GM21619 (cell line): Measurements from ENCODE around the gene RGL3.
"Not testable (repeated sequence)": the region's sequence is repeated elsewhere in the genome, so short reads cannot be mapped to it uniquely, and the experiment has no call there.

Experiments used
- ATAC-seq: cut with Tn5 transposase; IDR thresholded peaks from one replicate; pipeline ENCODE4 v1.9.1; 2021; ENCODE audit not compliant: unreplicated experiment

The RGL3 gene

GRCh38 chr19:11448923-11449554, 29.9 kb upstream of the RGL3 start:
- no peak for ATAC-seq

DNA sequence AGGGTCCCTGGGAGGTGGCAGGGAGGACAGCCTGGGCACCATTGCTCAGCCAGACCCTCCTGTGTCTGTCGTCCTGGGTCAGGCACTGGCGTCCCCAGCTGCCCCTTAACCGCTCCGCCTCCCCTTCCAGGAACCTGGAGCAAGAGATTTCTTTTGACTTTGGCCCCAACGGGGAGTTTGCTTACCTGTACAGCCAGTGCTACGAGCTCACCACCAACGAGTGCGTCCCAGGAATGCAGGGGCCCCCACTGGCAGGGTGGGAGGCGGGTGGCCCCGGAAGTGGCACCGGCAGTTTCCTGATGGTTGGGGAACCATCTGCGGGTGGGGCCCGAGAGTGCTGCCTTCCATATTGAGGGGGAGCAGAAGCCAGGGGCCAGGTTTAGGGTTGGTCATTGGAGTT, 29.3 kb upstream of the RGL3 start:
- ATAC-seq = no peak

- ATAC-seq = no peak
These were observed 28.5 kb upstream of the RGL3 start for GRCh38 chr19:11447347-11448262.

GRCh38 chr19:11446652-11447301, 27.7 kb upstream of the RGL3 start:
- ATAC-seq = no peak

- ATAC-seq = no peak
These were observed 27.1 kb upstream of the RGL3 start for GRCh38 chr19:11446271-11446651.

DNA sequence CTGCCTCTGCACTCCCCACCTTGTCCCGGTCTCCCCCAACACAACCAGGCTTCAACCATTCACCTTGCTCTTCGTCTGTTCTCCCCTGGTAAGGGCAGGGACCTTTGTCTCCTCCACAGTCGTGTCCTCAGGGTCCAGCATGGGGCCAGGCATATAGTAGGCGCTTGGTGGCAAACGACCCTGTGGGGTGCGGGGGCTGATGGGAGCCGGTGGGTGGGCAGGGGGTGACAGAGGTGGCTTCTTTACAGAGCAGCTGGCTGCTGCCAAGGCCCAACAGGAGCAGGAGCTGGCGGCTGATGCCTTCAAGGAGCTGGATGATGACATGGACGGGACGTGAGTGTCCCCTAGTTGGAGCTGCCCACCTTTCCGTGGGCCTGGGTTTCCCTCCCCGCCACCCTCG, 26.0 kb upstream of the RGL3 start:
- ATAC-seq = no peak

DNA sequence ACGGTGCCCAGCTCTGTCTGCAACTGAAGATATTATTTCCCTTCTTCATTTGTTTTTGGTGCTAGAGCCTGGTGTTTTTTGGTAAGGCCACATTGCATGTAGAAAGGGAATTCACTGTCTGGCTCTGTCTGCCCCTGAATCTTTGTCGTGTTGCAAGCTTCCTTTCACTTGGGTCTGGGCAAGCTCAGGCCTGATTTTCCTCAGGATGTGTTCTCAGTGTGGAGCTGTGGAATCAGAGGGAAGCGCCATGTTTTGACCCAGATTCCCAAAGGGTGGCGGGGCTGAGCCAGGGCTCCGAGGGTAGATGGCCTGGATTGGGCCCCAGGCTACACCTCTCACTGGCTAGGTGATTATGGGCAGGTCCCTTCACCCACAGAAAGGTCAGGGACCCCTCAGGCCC, 24.9 kb upstream of the RGL3 start:
- no peak for ATAC-seq

- ATAC-seq = no peak
These were observed 18.8 kb upstream of the RGL3 start for GRCh38 chr19:11437955-11438354.

DNA sequence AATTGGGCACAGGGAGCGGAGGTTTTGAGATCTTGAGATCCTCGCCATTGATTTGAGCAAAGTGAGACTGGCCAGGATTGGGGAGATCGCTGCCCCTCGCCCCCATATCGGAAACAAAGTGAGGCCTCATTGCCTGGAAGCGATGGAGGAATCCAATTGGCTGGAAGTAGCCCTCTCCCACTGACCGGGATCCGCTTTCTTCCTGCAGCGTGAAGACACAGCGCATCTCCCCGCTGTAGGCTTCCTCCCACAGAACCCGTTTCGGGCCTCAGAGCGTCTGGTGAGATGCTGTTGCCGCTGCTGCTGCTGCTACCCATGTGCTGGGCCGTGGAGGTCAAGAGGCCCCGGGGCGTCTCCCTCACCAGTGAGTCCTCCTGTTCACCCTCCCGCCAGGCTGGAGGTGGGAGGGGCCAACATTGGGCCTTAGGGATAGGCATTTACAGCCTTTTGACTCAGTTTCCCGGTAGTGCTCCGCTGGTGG, 16.8 kb upstream of the RGL3 start:
- no peak for ATAC-seq

GRCh38 chr19:11435057-11435832, 16.1 kb upstream of the RGL3 start, which contains the start of the genes ODAD3 and PRKCSH:
TSS of gene ODAD3 (minus strand) at chr19:11435121. CDS start at chr19:11435016, 105 bp downstream.
TSS of gene PRKCSH (plus strand) at chr19:11435635. CDS start at chr19:11436118, 483 bp downstream.
- peak; percentile 85 for ATAC-seq

GRCh38 chr19:11434703-11435056, 15.6 kb upstream of the RGL3 start:
- ATAC-seq = peak; percentile 13

DNA sequence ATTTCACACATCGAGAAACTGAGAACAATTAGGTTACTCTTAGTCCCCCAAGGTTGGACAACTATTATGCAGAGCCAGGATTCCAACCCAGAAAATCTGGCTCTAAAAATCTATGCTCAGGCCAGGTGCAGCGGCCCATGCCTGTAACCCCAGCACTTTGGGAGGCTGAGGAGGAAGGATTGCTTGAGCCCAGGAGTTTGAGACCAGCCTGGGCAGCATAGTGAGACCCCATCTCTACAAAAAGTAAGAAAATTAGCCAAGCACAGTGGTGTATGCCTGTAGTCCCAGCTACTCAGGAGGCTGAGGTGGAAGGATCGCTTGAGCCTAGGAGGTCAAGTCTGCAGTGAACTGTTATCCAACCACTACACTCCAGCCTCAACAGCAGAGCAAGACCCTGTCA, 14.4 kb upstream of the RGL3 start:
- not testable (repeated sequence) for ATAC-seq

- no peak for ATAC-seq
These were observed 7.5 kb upstream of the RGL3 start for GRCh38 chr19:11426656-11427055.

DNA sequence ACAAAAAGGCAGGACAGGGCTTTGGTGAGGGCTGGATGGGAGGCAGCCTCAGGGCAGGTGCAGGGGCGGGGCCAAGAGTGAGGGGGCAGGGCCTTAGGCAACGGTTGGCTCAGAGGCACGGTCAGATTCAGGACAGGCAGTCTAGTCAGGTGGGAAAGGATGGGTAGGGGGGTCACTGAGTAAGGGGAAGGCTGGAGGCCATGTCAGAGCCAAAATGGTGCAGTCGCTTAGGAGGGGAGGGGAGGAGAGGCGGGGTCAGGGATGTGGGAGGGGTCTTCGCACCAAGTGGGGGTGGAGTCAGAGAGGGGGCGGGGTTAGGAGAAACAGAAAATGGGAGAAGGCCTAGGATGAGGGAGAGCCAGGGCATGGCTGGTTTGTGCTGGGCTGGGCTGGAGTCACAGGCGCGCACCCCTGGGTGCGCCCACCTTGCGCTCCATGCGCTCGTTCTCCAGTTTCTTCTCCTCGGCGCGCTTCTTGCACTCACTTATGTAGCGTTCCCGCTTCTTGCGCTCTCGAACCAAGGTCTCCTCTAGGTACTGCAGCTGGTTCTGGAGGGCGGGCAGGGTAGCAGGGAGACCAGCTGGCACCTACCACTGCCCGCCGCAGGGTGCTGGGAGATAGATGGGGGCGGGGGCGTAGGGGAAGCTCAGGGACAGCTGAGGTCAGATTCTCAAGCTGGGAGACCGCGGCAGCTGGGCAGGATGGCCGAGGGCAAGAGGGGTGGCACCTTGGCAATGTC, 6.8 kb upstream of the RGL3 start:
- ATAC-seq = no peak

- no peak for ATAC-seq
These were observed 4.7 kb upstream of the RGL3 start for GRCh38 chr19:11423791-11424181.

DNA sequence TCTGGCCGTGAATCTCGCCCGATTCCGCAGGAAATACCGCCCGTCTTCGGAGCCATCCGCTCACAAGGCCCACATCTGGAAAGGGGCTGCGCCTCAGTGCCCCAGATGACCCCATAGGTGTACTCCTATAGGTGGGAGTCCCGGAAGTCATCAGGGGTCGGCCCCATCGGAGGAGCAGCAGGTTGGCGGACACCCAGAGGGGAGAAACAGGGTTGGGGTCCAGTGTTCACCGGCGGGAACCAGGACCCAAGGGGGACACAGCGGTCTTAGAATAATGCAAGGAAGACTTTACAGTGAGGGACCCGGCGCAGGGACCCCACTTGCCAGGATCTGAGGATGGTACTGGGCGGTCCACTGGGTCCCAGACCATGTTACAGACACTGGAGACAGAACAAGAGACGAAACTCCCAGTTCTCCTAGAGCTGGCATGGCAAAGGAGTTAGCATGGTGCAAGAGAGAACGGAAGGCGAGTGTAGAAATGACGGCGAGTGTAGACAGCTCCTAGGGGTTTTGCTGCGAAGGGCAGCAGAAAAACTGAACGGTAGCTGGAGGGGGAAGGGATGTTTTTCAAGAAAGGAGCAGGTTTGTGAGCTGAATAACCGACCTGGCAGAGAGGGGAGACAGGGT, 4.2 kb upstream of the RGL3 start:
- no peak for ATAC-seq

- ATAC-seq = peak; percentile 73
These were observed 3.3 kb upstream of the RGL3 start for GRCh38 chr19:11422163-11423065.

DNA sequence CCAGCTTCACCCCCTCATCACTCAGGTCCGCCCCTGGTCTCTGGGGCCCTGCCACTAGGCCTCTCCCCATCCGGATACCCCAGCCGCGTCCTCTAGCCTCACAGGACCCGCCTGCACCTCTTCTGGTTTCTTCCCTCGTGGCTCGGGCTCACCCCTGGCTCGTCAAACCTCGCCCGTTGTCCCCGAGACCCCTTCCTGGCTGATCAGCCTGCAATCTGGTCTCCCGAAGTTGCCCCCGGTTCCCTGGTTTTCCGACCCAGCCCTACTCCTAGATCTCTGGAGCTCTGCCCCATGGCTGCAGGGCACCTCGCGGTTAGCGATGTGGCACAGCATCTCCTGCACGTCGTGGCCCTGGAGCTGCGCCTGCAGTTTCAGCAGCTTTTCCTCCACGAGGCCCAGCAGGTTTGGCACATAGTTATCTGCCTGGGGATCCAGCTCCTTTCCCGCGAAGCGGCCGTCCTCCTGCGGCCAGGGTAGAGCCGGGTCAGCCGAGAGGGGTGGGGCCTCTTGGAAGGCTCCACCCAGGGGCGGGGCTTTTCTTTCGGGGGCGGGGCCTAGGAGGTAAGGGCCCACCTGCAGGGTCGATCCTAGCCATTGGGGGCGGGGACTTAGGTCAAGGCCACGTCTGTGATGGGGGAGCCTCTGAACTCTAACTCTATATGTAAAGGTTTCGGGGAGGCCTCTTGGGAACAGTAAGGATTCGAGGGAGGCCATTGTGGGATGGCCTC, 2.4 kb upstream of the RGL3 start:
- peak; percentile 28 for ATAC-seq
